HG03196 (cell line): ENCODE data around the gene PTX4.

Experiments
- ATAC-seq: cut with Tn5 transposase; IDR thresholded peaks from one replicate; pipeline ENCODE4 v1.9.1; 2021; ENCODE audit not compliant: unreplicated experiment

Gene PTX4

DNA sequence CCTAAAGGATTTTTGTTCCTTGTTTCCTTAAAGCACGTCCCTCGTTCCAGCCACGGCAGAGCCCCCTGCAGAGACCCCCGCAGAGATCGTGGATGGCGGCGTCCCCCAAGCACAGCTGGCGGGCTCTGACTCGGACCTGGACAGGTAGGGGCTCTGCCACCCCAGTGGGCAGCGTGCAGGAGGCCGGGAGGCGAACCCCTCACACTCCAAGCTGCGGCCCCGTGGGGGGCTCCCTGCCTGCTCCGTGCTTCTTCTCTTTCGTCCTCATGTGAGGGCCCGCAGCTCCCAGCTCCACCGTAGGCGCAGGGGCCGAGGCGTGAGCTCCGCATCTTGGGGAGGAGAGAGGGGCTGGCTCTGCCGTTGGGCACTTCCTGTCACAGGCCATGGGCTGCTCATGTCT, 12.9 kb upstream of the PTX4 start:
- no peak for ATAC-seq

DNA sequence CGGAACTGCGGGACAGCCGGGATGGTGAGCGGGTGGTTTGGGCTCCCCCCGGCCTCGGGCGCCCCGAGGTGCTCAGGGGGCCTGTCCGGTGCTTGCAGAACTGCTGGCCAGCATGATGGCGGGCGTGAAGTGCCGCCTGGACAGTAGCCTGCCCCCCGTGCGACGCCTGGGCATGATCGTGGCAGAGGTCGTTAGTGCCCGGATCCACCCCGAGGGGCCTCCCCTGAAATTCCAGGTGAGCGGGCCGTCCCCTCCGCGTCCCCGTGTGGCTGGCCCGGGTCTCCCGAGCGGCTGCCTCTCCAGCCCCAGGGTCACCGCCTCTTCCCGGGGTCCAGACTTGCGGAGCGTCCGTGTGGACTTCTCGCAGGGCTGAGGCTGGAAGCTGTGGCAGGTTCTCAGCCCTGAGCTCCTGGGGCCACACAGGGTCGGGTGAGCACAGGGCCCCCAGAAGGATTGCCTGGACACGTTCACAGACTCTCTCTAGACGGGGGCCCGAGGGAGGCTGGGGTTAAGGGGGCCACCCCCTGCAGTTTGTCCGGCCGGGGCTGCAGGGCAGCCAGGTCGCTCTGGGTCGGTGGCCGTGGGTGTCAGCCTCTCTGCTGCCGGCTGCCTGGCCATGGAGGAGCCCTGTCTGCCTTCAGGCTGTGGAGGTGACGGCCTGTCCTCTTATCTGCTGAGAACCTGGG, 11.9 kb upstream of the PTX4 start:
- ATAC-seq, result no peak

DNA sequence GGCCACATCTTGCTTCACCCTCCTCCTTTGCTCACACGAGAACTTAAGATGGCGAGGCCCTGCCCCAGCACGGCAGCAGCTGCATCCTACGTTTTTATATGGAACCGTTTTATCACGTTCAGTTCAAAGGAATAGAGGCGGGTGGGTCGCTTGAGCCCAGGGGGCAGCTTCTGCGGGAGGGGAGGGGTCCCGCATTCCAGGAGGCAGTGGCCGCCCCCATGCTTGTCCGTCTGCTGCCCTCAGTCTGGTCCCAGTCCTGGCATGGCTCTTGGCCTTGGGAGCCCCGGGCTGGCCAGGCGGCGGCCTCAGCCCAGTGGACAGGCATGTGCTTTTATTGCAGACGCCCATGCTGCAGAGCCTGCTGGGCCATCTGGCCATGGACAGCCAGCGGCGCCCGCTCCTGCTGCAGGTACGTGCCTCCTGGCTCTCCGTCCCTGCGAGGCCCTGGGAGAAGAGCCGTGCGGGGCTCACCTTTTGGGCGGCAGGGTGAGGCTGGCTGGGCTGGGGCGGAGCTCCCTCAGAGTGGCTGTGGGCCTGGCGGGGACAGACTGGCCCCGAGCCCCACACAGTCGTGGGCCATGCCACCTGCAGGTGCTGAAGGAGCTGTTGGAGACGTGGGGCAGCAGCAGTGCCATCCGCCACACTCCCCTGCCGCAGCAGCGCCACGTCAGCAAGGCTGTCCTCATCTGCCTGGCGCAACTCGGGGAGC, 11.2 kb upstream of the PTX4 start:
- ATAC-seq, result no peak

DNA sequence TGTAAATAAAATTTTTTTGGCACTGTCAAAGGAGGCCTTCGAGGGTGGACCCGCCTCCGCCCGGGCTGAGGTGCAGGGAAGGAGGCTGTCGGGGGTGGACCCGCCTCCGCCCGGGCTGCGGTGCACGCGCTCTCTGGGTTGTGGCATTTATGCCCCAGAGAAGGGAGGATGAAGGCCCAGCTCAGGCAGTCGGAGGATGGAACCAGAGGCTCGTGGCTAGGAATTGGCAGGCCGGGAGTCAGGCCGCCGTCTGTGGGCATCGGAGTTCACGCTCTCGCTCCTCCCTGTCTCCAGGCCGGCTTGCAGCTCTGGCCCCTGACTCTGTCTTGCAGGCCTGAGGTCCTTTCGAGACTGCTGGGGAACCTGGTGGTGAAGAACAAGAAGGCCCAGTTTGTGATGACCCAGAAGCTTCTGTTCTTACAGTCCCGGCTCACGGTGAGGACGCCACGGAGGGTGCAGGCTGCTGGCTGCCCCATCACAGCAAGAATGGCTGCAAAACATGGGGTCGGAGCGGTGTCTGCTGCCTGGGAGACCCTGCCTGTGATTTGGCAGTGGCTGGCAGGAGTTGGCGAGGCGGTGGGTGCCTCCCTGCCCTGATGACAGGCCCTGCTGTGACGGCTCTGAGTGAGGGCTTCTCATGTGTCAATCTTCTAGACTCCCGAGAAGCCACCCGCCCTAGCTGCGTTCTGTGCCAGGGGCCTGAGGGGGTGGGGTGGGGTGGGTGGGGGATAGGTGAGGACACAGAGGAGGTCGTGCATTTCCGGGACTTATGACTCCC, 10.3 kb upstream of the PTX4 start:
- no peak for ATAC-seq

DNA sequence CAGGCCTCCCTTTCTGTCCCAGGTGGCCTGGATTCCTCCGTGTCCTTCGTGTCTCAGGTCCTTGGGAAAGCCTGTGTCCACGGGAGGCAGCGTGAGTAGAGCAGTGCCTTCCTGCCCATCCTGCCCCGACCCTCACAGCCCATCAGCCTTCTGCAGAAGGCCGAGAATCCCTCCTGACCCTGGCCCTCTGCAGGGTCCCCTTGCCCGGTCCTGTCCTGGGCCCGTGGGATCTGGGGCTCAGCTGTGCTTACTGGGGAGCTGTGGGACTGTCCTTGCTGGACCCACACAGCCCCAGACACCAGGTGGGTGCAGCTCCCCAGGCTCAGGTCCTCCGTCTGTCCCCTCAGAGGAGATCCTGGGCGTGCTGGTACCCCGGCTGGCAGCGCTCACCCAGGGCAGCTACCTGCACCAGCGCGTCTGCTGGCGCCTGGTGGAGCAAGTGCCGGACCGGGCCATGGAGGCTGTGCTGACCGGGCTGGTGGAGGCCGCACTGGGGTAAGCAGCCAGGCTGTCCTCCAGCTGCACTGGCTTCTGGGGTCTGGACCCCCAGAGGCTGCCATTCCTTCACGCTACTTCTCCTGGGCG, 8.4 kb upstream of the PTX4 start:
- ATAC-seq, result no peak

DNA sequence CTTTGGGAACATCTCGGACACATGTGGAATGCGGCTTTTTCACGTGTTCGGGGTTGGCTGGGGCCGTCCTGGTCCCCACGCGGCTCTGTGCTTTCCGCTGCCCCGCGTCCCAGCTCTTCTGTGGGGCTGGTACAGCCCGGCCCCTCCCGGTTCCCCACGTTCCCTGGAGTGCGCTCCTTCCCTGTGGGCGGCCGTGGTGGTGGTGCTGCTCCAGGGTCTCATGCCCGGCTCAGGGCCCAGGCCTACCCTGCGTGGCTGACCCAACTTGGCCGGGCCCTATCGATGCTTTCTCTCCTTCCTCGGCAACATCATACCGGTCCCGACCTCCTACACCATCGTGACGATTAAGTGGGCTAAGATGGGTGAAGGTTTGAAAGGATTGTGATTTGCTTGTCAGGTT, 7.7 kb upstream of the PTX4 start:
- no peak for ATAC-seq

DNA sequence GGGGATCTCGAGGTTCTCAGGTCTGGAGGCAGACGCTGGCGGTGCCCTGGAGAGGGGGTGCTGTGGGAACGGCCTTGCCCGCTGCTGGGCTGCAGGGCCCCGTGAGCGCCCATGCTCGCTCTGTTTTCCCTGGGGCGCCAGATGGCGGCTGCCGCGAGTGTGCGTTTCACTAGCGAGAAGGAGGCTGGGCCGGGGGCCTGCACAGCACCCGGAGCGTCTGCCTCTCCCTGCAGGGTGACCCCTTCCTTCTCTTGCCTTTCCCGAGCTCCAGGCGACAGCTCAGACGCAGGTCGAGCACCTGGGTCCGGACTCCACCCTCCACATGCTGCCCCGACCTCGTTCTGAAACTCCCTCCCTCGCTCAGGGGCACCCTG, 7.1 kb upstream of the PTX4 start:
- no peak for ATAC-seq

DNA sequence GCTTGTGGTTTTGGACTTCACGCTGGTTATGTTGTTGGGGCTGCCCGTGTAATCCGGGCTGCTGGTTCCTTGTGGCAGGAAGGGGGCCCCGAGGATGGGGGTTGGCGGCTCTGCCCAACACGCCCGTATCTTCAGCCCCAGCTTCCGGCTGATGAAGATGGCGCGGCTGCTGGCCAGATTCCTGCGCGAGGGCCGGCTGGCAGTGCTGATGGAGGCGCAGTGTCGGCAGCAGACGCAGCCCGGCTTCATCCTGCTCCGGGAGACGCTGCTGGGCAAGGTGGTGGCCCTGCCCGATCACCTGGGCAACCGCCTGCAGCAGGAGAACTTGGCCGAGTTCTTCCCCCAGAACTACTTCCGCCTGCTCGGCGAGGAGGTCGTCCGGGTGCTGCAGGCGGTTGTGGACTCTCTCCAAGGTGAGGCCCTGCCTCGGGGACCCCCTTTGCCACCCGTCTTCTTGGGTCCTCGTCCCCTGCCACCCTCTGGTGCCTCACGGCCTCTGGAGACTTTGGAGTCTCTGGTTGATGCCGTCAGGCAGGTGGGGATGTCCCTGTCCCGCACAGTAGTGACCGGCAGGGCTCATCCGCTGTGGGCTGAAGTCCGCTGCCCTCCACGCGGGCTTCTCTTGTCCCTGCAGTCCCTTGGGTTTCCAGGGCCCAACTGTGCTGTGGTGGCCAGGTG, 6.6 kb upstream of the PTX4 start:
- ATAC-seq, result no peak

DNA sequence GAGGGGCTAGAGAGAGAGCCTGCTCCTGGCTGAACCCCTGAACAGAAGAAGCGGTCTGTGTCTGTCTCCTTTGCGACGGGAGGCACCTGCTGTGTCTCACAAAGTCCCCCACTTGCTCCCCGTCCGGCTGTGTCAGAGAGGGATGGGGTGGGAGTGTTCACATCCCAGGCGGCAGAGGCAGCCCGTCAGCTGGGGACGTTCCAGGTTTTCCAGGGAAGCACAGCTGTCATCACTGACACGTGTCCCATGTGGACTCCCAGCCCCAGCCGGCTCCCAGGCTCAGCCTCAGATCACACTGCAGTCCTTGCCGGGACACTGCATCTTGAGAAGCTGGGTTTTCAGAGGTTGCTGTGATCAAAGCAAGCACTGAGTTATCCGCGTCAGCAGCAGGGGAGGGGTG, 6.0 kb upstream of the PTX4 start:
- ATAC-seq, result no peak

DNA sequence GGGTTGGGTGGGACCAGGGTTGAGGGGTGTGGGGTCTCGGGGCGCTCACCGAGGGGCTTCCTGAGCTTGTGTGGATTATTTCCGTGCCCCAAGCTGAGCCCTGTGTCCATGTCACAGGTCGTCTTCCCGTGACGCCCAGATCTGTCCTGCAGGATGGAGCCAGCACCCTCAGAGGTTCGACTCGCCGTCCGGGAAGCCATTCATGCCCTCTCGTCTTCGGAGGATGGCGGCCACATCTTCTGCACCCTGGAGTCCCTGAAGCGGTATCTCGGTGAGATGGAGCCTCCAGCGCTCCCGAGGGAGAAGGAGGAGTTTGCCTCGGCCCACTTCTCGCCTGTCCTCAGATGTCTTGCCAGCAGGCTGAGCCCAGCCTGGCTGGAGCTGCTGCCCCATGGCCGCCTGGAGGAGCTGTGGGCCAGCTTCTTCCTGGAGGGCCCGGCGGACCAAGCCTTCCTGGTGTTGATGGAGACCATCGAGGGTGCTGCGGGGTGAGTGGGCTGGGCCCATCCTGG, 5.4 kb upstream of the PTX4 start:
- ATAC-seq, result no peak

DNA sequence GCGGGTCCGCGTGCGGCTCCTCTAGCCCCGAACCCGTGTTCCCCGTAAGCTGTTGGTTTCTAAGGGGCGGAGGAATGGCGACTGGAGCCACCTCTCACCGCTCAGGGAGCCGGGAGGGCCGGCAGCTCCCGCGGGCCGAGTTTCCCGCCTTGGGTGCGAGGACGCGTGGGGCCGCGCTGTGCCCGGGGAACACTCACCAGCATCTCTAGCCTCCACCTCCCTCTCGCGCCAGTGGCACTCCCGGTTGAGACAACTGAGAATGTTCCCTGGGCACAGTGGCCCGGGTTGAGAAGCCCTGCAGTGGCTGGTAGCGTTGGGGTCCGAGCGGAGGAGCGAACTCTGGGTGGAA, 5.0 kb upstream of the PTX4 start:
- ATAC-seq, result no peak

DNA sequence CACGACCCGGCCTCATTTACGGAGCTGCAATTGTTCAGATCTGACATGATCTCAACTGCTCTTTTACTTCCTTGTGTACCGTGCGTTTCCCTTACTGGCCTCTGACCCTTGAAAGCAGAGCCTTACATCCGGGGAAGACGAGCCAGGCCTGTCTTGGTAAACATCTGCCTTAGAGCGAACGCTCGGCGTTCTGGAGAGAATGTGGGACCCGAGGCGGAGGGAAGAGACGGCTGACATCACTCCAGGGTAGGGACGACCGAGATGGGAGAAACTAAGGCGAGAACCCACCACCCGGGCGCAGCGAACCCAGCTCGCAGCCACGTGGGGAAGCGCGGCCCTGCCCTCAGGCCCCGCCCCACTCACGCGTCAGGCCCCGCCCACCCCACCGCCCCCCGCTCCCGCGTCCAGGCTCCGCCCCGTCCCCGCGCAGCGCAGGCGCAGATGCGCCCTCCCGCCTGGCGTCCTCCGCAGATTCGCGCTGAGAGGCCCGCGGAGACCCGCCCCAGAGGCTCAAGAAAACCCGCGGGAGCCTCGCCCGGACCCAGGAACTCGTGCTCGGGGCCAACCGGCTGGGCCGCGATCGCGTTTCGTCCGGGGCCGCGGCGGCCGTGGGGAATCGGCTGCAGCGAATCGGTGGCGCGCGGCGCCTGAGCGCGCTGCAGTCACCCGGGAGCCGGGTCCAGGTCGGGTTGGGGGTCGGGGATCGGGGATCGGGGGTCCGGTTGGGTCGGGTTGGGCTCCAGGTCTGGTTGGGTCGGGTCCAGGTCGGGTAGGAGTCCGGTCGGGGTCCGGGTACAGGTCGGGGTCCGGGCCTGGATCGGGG, 4.4 kb upstream of the PTX4 start, which contains the start of gene TELO2:
TELO2 (plus strand) TSS at position 438 of the 823 bp plus-strand sequence. CDS start 922 bp downstream, outside the sequence.
- peak; percentile 49 for ATAC-seq

DNA sequence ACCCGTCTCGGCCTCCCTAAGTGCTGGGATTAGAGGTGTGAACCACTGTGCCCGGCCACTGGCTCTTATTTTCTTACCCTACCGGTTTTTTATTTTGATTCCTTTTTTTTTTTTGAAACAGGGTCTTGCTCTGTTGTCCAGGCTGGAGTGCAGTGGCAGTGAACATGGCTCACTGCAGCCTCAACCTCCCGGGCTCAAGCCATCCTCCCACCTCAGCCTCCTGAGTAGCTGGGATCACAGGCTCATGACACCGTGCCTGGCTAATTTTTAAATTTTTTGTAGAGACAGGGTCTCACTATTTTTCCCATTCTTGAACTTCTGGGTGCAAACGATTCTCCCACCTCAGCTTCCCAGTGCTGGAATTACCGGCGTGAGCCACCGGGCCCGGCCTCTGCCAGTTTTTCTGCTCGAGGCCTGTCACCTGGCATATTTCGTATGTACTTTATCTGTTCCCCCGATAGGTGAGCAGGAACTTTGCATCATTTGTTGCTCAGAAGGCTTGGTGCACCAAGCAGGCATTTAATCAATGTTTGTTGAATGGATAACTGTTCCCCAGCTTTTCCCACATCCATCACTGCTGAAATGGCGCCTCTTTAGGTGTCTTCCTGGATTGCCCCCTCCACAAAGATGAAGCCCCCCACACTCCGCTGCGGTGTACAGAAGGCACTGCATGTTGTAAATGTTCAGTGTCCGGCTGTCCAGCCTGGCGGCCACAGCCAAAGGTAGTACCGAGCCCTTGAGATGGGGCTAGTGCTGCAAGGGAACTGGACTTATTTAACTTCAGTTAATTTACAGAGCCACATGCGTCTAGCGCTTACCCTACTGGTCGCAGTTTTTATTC, 3.6 kb upstream of the PTX4 start:
- ATAC-seq, result no peak

DNA sequence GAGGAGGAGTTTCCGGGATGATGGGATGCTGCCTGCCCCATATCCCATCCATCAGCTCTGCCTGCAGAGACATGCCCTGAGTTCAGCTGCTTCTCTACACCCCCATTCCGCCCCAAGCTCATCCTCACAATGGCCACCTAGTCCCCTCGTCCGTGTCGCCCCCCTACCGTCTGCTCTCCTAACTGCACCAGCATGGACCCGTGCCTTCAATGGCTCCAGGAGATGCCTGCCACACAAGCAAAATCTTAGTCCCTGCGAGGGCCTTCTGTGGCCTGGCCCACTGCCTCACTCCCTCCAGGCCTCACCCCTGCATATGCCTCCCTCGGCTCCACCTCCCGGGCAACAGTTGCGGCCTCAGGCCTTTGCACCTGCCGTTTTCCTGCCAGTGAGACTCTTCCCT, 2.6 kb upstream of the PTX4 start:
- no peak for ATAC-seq

DNA sequence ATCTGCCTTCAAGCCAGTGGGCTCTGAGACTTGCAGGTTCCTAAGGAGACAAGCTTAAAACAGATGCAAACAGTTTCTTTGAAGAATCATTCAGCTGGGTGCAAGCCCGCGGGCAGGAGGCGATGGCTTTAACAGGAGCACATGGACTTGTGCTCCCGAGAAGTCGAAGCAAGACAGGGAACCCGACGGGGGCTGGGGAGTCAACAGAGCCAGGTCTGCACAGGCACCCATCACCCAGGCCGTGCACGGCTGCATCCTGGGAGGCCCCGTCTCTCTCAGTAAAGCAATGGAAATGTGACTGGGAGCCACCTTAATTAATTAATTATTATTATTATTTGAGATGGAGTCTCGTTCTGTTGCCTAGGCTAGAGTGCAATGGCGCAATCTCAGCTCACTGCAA, 333 bp upstream of the PTX4 start:
- no peak for ATAC-seq

DNA sequence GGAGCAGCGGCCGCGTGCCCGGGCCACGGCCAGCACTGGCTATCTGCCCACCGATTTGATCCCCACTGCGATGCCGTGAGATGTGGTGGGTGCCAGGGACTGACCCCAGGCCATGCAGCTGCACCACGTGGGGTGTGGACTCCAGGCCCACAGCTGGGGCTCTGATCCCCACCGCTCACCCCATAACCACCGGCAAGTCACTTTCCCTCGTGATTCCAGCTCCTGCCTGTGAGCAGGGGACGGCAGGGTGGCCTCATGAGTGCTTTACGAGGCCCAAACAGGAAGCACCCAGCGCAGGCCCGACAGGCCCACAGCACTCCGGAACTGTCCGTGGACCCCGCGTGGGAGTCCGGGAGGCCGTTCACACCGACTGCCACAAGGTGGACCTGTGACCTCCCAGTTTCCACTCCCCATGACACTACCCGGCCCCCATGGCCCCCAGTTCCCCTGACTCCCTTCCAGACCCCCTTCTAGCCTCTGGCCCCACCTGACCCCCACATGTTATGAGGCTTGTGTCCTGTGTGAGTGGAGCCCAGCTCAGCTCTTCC, 616 bp downstream of the PTX4 start:
- ATAC-seq, result no peak

DNA sequence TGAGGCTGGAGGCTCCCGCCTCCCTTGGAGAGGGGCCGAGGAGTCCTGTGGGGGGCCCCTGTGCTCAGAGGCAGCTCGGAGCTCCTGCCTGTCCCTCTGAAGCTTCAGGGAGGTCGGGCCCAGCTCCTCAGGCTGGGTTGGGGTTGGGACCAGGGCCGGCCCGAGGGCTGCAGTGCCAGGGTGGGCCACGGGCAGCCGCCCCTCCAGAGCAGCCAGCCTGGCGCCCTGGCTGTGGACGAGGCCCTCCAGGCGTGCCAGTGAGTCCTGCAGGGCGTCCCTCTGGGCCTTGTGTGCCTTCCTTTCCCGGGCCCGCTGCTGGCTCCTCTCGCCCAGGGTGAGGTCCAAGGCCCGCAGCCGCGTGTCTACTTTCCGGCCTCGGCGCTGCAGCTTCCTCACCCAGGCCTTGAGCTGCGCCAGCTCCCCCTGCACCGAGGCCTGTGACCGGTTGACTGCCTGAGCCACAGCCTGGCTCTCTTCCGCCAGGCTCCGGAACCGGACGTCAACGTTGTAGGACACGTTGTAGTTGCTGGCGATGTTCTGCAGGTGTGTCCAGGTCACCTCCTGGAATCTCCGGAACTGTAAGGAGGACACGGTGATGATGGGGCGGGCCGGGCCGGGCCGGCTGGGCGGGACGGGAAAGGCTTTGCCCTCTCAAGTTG, 1.2 kb downstream of the PTX4 start:
- no peak for ATAC-seq
